Memory B cell (primary cell): ENCODE data around the gene SRCIN1.

Experiments used
- ATAC-seq: fragments of 150-1000 bp; cut with Tn5 transposase; 2 replicates; pipeline ENCODE4 v1.10.0; 2021; ENCODE audit warnings: low read depth, mild to moderate bottlenecking, moderate library complexity
- DNase-seq, 2 donors: peaks; one replicate each; pipeline ENCODE4 v3.0.0; 2022; ENCODE audit warnings: low spot score in 2 of 2
- H3K27ac Mint-ChIP-seq: one replicate; pipeline ENCODE4 v1.8.0; 2022; ENCODE audit warnings: mild to moderate bottlenecking, moderate library complexity, mixed read lengths
- H3K27me3 Mint-ChIP-seq: one replicate; pipeline ENCODE4 v1.8.0; 2022; ENCODE audit warnings: mixed read lengths
- H3K36me3 Mint-ChIP-seq: one replicate; pipeline ENCODE4 v1.8.0; 2022; ENCODE audit warnings: mild to moderate bottlenecking, mixed read lengths
- H3K4me1 Mint-ChIP-seq: one replicate; pipeline ENCODE4 v1.8.0; 2022; ENCODE audit warnings: mixed read lengths
- H3K4me3 Mint-ChIP-seq: one replicate; pipeline ENCODE4 v1.8.0; 2022; ENCODE audit warnings: mild to moderate bottlenecking, moderate library complexity, mixed read lengths
- H3K9me3 Mint-ChIP-seq: one replicate; pipeline ENCODE4 v1.8.0; 2022; ENCODE audit warnings: mixed read lengths

The SRCIN1 gene

DNA sequence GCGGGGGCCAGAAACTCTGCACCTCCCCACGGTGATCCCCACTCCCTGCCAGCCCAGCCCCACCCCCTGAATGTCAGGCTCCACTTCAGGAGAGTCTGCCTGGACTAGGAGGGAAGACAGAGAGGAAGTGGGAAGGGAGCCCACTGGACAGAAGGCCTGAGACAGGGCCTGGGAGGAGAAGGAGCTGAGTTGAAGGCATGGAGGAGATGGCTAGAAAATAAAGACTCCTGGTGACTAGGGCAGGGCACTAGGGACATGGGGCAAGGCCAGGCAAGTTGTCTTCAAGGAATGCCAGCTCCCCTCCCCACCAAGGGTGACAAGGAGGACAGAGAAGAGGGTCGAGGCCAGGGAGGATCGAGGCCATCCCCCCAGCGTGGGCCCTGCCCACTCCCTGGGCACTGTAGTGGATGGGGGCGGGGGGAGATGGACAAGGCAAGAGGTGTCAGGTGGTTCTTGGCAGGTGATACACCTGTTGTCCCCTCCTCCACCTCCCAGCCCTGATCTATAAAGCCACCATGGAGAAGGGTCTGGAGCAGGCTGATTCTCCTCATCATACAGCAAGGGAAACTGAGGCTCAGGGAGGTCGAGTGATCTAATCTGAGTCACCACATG is 19.7 kb downstream of the SRCIN1 start:
- no peak overlapping the region for H3K27ac Mint-ChIP-seq
- ATAC-seq (no peak), DNase-seq (no peak)
- no peaks in the 10 kb centered on the region for H3K9me3 Mint-ChIP-seq
- peaks cover 5% of the 10 kb centered on the region for H3K4me1 Mint-ChIP-seq
- no peak overlapping the region for H3K4me3 Mint-ChIP-seq
- no peaks in the 10 kb centered on the region for H3K36me3 Mint-ChIP-seq
- peaks cover 37% of the 10 kb centered on the region for H3K27me3 Mint-ChIP-seq

DNA sequence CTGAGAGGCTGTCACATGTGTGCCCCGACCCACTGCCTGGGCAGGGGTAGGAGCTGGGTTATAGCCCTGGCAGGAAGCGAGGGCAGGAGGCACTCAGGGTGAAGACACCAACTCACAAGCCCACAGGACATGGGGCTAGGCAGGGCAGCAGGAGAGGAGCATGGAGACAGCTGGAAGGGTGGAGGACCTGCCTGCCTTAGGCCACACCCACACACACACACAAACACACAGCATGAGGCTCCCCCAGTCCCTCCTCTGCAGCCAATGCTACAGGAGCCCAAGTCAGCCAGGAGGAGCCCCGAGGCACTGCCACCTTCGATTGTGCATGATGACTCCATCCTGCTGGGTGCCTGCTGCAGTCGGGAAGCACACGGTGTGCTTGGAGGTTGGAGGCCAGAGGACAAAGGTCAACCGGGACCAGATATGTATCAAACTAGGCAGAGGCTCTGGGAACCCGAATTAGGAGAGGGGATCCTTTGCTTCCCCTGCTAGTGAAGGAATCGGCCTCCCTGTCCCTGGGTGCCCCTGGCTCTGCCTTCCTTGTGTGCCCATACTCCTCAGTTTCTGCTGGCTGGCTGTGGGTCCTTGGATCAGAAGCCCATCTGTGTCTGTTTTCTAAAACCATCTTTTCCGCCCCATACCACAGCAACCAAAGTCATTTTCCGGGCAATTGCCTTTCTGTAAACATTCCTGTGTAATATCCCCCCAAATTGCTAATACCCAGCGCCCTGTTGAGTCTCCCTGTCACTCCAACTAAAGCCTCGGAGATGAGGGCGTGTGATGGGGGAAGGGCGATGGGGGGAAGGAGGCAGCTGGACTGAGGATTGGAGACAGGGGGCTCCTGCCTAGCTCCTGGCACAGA is 20.5 kb downstream of the SRCIN1 start:
- Mint-ChIP-seq H3K4me1 (peaks cover 4% of the 10 kb centered on the region), H3K9me3 (no peaks in the 10 kb centered on the region), H3K27ac (no peak overlapping the region), H3K36me3 (no peaks in the 10 kb centered on the region), H3K27me3 (peaks cover 36% of the 10 kb centered on the region), H3K4me3 (no peak overlapping the region)
- DNase-seq, result no peak
- no peak for ATAC-seq

DNA sequence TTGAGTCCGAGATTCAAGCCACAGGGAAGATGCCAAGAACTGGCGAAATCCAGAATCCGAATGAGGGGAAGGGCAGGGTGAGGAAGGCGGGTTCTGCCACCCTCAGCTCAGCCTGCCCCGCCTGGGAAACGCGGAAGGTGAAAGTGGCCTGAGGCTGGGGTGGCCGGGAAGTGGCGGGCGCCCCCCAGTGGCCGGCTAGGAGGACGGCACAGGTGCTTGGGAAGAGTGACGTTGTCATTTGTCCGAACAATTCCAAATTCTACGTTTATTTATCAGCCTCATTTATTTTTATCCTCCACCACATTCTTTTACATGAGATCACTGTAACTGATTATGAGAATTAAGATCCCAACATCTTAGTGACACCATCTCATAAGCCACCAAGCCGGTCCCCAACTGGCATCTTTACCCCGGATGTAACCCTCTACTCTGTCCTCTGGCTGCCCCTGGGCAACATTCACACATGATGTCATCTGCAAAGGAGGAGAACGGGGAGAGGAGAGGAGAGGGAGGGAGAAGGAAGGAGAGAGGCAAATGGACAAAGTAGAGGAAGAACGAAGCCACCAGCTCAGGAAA is 21.3 kb downstream of the SRCIN1 start:
- Mint-ChIP-seq H3K4me3 (peak overlapping the region; percentile 39), H3K4me1 (peaks cover 4% of the 10 kb centered on the region), H3K27me3 (peaks cover 39% of the 10 kb centered on the region), H3K9me3 (no peaks in the 10 kb centered on the region), H3K27ac (no peak overlapping the region), H3K36me3 (no peaks in the 10 kb centered on the region)
- DNase-seq, result peak; percentile 66 to 67
- peak; percentile 93 for ATAC-seq

DNA sequence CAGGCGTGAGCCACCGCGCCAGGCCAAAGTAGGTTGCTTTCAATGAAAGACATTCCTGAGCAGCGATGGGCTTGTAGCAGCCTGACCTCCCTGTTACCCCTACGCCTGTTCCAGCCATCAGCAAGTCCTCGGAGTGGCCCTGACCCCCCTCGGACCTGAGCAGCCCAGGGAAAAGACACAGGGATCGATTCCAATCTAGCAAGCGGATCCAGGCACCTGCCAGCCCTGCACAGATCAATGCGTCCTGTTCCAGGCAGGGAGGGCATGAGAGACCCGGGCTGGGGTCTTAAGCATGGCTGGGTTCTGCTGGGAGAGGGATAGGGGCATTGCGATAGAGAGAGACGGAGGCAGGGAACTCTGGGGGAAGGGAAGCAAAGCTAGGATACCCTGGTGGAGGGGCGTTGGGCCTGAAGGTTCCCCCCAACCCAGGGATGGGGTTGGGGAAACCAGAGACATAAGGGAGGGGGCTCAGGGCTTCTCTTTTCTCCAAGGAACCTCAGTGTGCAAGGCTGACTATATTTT is 21.9 kb downstream of the SRCIN1 start:
- Mint-ChIP-seq H3K36me3 (no peaks in the 10 kb centered on the region), H3K4me3 (no peak overlapping the region), H3K27ac (no peak overlapping the region), H3K4me1 (peaks cover 7% of the 10 kb centered on the region), H3K27me3 (peaks cover 37% of the 10 kb centered on the region), H3K9me3 (no peaks in the 10 kb centered on the region)
- no peak for ATAC-seq
- no peak for DNase-seq

DNA sequence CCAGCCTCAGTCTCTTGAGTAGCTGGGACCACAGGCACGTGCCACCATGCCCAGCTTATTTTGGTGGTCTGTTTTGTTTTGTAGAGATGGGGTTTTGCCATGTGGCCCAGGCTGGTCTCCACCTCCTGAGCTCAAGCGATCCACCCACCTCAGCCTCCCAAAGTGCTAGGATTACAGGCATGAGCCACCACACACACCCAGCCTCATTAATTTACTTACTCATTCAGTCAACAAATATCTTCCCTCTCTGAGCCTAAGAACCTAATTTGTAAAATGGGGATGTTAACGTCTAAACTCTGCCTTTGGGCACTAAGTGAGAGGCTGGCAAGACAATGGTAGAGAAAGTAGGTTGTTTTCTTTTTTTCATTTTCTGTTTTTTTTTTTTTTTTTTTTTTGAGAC is 22.6 kb downstream of the SRCIN1 start:
- Mint-ChIP-seq H3K4me1 (peaks cover 7% of the 10 kb centered on the region), H3K4me3 (no peak overlapping the region), H3K27me3 (peaks cover 34% of the 10 kb centered on the region), H3K36me3 (no peaks in the 10 kb centered on the region), H3K9me3 (no peaks in the 10 kb centered on the region), H3K27ac (no peak overlapping the region)
- DNase-seq (no peak), ATAC-seq (no peak)

DNA sequence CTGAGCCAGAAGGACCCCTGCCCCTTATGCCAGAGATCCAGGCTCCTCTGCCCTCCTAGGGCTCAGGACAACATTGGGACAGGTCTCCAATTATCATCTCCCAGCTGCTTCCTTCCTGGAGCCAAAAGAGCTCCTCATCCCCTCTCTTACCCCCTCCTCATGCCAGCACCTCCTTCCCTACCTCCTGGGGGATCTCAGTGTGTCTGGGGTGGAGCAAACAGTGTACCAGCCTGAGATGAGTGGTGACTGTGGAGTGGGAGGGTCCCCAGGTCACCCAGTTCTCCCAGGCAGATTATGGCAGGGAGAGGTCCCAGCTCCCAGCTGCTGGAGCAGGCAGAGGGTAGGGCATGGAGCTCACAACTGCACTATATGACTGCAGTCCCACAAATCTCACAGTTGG is 23.7 kb downstream of the SRCIN1 start:
- DNase-seq, result no peak
- Mint-ChIP-seq H3K36me3 (no peaks in the 10 kb centered on the region), H3K27ac (no peak overlapping the region), H3K4me1 (peaks cover 7% of the 10 kb centered on the region), H3K9me3 (no peaks in the 10 kb centered on the region), H3K27me3 (peaks cover 39% of the 10 kb centered on the region), H3K4me3 (no peak overlapping the region)
- ATAC-seq, result no peak

DNA sequence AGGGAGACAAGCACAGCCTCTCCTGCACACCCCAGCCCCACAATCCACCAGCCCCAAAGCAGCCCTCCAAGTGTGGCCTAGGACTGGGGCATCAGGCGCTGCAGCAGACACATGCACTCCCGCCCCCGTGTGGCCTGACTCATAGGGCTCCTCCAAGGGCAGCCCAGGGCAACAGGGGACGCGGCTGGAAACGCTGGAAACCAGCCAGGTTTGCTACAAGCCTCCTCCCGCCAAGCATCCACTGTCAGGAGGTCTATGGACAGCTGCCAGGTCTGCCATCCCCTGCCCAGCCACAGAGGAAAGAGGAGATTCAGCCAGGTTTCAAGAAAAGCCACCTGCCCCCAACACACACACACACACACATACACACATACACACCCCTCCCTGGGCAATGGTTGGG is 25.8 kb downstream of the SRCIN1 start:
- DNase-seq (no peak), ATAC-seq (no peak)
- peaks cover 43% of the 10 kb centered on the region for H3K27me3 Mint-ChIP-seq
- no peak overlapping the region for H3K27ac Mint-ChIP-seq
- peaks cover 7% of the 10 kb centered on the region for H3K4me1 Mint-ChIP-seq
- no peaks in the 10 kb centered on the region for H3K9me3 Mint-ChIP-seq
- H3K36me3 Mint-ChIP-seq, result no peaks in the 10 kb centered on the region
- H3K4me3 Mint-ChIP-seq, result no peak overlapping the region

DNA sequence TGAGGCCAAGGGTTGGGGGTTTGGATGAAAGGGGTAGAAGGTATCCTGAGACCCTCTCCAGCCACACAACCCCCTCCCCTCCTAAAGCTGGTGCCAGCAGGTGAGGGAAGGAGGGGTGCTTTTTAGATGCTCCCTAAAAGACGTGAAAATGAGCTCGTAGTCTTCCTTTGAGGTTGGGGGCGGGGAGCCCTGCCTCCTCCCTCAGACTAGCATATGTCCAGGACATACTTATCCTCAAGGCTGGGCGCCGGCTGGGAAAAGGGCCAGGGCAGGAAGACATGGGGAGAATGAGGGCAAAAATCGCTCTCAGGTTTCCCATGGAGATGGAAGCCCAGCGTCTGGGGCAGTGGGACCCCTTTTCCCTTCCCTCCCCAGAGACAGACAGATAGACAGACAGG is 26.7 kb downstream of the SRCIN1 start:
- peaks cover 42% of the 10 kb centered on the region for H3K27me3 Mint-ChIP-seq
- H3K9me3 Mint-ChIP-seq, result no peaks in the 10 kb centered on the region
- DNase-seq, result no peak
- H3K27ac Mint-ChIP-seq, result no peak overlapping the region
- no peak overlapping the region for H3K4me3 Mint-ChIP-seq
- peaks cover 3% of the 10 kb centered on the region for H3K4me1 Mint-ChIP-seq
- H3K36me3 Mint-ChIP-seq, result no peaks in the 10 kb centered on the region
- ATAC-seq, result no peak

DNA sequence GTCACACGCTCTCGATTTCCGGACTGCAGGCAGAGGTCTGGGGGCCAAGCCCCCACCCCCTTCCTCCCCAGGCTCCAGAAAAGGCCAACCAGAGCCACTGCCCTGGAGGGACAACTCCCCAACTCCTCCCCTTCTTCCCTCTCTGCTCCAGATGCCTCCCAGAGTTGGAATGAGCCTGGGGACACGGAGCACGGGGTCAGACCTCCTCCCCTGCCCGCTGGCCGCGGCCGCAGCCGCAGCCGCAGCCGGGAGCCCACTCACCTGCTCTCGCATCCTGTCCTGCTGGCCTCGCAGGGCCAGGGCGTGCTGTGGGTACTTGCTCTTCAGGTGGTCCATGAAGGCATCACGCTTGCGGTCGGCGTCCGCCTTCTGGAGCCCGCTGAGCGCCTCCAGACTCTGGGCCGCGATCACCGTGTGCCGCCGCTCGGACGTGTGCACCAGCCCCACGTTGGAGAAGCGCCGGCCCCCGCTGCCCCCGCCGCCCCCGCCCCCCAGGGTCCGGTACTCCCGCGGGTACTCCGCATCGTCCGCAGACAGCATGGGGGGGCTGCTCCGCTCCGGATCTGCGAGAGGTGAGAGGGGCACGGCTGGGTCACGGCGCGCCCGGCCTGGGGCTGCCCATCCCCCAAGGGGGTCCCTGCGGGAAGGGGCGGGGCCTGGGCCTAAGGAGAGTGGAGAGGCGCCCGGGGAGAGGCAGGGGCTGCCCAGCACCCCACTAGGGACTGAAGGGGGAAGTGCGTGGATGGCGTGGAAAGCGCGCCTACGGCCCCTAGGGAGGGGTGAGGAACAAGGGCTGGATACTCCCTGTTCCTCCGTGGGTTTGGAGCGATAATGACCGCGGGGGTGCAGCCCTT is 27.3 kb downstream of the SRCIN1 start:
- Mint-ChIP-seq H3K4me3 (no peak overlapping the region), H3K27me3 (peaks cover 48% of the 10 kb centered on the region), H3K27ac (no peak overlapping the region)

DNA sequence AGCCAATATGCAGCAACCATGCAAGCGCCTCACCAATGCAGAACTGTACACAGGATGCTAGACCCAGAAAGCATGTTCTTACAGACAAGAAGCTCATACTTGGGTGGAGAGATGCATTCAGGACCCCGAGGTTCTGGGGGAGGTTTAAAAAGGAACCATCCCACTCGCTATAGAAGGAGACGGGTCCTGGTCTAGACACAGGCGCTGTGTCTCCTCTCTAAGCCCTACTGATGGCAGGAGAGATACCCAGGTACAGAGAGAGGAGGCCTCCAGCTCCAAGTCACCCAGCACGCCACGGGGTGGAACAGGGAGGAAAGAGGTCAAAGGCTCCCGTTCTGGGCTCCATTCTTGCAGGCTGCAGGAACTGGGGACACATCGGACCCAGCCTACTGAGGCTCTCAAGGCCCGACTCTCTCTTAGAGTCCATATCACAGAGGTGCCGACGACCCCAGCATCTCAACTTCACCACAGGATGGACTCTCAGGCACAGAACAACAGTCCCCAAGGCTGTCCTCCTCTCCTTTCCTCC is 28.0 kb downstream of the SRCIN1 start:
- no peak for DNase-seq
- Mint-ChIP-seq H3K4me3 (no peak overlapping the region), H3K4me1 (peaks cover 7% of the 10 kb centered on the region), H3K27ac (no peak overlapping the region), H3K36me3 (no peaks in the 10 kb centered on the region), H3K9me3 (no peaks in the 10 kb centered on the region), H3K27me3 (peaks cover 48% of the 10 kb centered on the region)
- no peak for ATAC-seq

More for the DNA sequence above, 27.3 kb downstream of the SRCIN1 start:
- Mint-ChIP-seq H3K4me1 (peaks cover 6% of the 10 kb centered on the region), H3K9me3 (no peaks in the 10 kb centered on the region), H3K36me3 (no peaks in the 10 kb centered on the region)
- DNase-seq (no peak), ATAC-seq (no peak)

DNA sequence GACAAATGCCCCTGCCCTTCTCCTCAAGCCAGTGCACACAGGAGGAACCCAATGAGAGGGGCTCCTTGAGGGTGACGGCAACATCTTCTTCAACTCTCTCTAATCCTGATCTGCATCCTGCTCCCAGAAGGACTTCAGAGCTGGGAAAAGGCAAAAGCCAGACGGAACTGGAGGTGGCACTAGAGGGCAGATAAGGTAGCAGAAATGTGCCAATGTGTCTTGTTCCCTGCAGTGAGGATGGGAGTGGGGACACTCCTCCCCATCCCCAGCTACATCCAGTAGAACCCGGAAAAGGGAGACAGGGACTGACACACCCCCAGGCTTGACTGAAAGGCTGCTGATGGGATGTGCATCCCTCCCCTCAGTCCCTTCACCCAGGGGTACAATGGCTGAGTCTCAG is 28.5 kb downstream of the SRCIN1 start:
- Mint-ChIP-seq H3K27ac (no peak overlapping the region), H3K27me3 (peaks cover 46% of the 10 kb centered on the region), H3K4me3 (no peak overlapping the region), H3K36me3 (no peaks in the 10 kb centered on the region), H3K9me3 (no peaks in the 10 kb centered on the region), H3K4me1 (peaks cover 7% of the 10 kb centered on the region)
- ATAC-seq (no peak), DNase-seq (no peak)

DNA sequence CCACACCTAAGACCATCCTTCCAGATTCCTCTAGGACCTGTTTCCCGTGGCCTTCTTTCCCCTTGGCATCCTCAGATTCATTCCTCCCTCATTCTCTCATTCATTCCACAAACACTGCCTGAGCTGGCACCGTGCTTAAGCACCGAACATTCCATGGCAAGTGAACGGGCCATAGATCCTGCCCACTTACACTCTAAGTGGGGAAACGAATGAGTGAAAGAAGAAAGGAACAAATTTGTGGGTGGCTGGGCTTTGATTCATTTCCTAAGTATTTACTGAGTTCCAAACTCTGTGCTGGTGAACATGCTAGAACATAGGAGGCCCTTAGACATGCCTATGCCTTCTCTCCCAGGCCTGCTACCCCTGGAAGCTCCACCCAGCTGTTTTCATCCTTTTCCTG is 30.0 kb downstream of the SRCIN1 start:
- Mint-ChIP-seq H3K36me3 (no peaks in the 10 kb centered on the region), H3K27me3 (peaks cover 52% of the 10 kb centered on the region), H3K9me3 (no peaks in the 10 kb centered on the region), H3K4me3 (no peak overlapping the region), H3K4me1 (peaks cover 13% of the 10 kb centered on the region), H3K27ac (no peak overlapping the region)
- DNase-seq (no peak), ATAC-seq (no peak)

DNA sequence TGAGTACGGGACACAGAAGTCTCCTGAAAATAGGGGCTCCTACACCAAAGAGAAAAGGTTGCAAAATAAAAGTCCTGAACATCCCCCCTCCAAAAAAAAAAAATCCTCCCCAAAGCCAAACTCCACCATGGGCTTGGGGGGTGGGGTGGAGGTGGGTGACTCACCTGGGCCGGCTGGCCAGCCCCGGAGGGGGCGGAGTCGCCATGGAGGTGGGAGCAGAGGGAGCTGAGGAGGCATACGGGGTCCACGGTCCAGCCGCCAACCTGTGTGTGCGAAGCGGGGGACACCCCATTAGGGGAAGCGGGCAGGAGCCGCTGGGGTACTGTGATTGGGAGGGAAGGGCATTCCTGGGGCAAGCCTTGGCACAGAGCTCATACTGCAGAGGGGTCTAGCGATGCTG is 31.0 kb downstream of the SRCIN1 start:
- DNase-seq (no peak), ATAC-seq (no peak)
- peaks cover 50% of the 10 kb centered on the region for H3K27me3 Mint-ChIP-seq
- no peak overlapping the region for H3K4me3 Mint-ChIP-seq
- no peaks in the 10 kb centered on the region for H3K9me3 Mint-ChIP-seq
- peaks cover 13% of the 10 kb centered on the region for H3K4me1 Mint-ChIP-seq
- no peaks in the 10 kb centered on the region for H3K36me3 Mint-ChIP-seq
- no peak overlapping the region for H3K27ac Mint-ChIP-seq
